WTC11 (cell line): ENCODE data around the gene RBPMS2. TPM values are rescaled to one million over a fixed set of nuclear protein-coding genes. Genes with fewer than 3 reads are reported as not detected.

Experiments used
- ATAC-seq: fragments of 200-7000 bp; cut with Tn5 transposase; 2 replicates; pipeline ENCODE4 v1.10.0; 2021; ENCODE audit warnings: mild to moderate bottlenecking, moderate library complexity
- CTCF ChIA-PET: fragments of 300-600 bp; sonication (Branson Sonifier 250); formaldehyde crosslinking; loops from one replicate; lab custom pipeline; 2021; ENCODE audit warnings: antibody characterized with exemption; lab: Charles Lee
- POLR2A ChIA-PET: fragments of 350-600 bp; sonication (Branson Sonifier 250); formaldehyde crosslinking; loops from one replicate; lab custom pipeline; 2021; ENCODE audit warnings: antibody characterized with exemption; lab: Charles Lee
- DNase-seq: peaks from one replicate; pipeline ENCODE4 v3.0.0; 2021; ENCODE audit warnings: low spot score
- H3K27ac Mint-ChIP-seq: 2 replicates; pipeline ENCODE4 v1.8.0; 2021; ENCODE audit warnings: mixed read lengths
- H3K27me3 Mint-ChIP-seq: 2 replicates; pipeline ENCODE4 v1.8.0; 2021; ENCODE audit warnings: low read depth, mild to moderate bottlenecking, moderate library complexity, mixed read lengths
- H3K36me3 Mint-ChIP-seq: 2 replicates; pipeline ENCODE4 v1.8.0; 2021; ENCODE audit warnings: mixed read lengths
- H3K4me1 Mint-ChIP-seq: 2 replicates; pipeline ENCODE4 v1.8.0; 2022; ENCODE audit warnings: mixed read lengths
- H3K4me3 Mint-ChIP-seq: 2 replicates; pipeline ENCODE4 v1.8.0; 2021; ENCODE audit warnings: mild to moderate bottlenecking, moderate library complexity, mixed read lengths
- H3K9me3 Mint-ChIP-seq: 2 replicates; pipeline ENCODE4 v1.8.0; 2021; ENCODE audit warnings: mixed read lengths
- AFF4 ChIP-seq: sonication (generic); formaldehyde crosslinking; IDR thresholded peaks from 2 replicates; pipeline ENCODE4 v1.8.1; 2023; ENCODE audit warnings: mild to moderate bottlenecking, missing genetic modification reagents, borderline replicate concordance
- ELF4 ChIP-seq: sonication (generic); formaldehyde crosslinking; IDR thresholded peaks from 2 replicates; pipeline ENCODE4 v1.8.1; 2022; ENCODE audit warnings: low read depth, mild to moderate bottlenecking, moderate library complexity, missing genetic modification reagents
- GRHL2 ChIP-seq: fragments of 250-450 bp; sonication (Bioruptor Pico); IDR thresholded peaks from 2 replicates; pipeline ENCODE4 v1.8.0; 2022; ENCODE audit warnings: mild to moderate bottlenecking, moderate library complexity; ENCODE audit not compliant: insufficient replicate concordance, severe bottlenecking
- IRF2 ChIP-seq: sonication (generic); formaldehyde crosslinking; IDR thresholded peaks from 2 replicates; pipeline ENCODE4 v1.8.0; 2022; ENCODE audit warnings: low read depth, missing genetic modification reagents, borderline replicate concordance
- JAZF1 ChIP-seq: fragments of 250-450 bp; sonication (Bioruptor Pico); IDR thresholded peaks from 2 replicates; pipeline ENCODE4 v1.9.0; 2021; ENCODE audit warnings: moderate library complexity, mild to moderate bottlenecking, inconsistent platforms
- MYBL2 ChIP-seq: sonication (generic); formaldehyde crosslinking; IDR thresholded peaks from 2 replicates; pipeline ENCODE4 v1.8.1; 2023; ENCODE audit warnings: mild to moderate bottlenecking, moderate library complexity, missing genetic modification reagents
- OVOL2 ChIP-seq: fragments of 250-450 bp; sonication (Bioruptor Pico); IDR thresholded peaks from 2 replicates; pipeline ENCODE4 v1.9.0; 2021; ENCODE audit warnings: mild to moderate bottlenecking, borderline replicate concordance
- SMAD4 ChIP-seq: sonication (generic); formaldehyde crosslinking; IDR thresholded peaks from 2 replicates; pipeline ENCODE4 v1.8.0; 2022; ENCODE audit warnings: mild to moderate bottlenecking, missing genetic modification reagents
- ZBTB21 ChIP-seq: sonication (generic); formaldehyde crosslinking; IDR thresholded peaks from 2 replicates; pipeline ENCODE4 v1.8.1; 2023; ENCODE audit warnings: mild to moderate bottlenecking, missing genetic modification reagents, borderline replicate concordance
- ZNF138 ChIP-seq: sonication (generic); formaldehyde crosslinking; conservative IDR thresholded peaks from 2 replicates; pipeline ENCODE4 v1.8.1; 2022; ENCODE audit warnings: mild to moderate bottlenecking, moderate library complexity, missing genetic modification reagents
- ZNF671 ChIP-seq: fragments of 250-450 bp; sonication (Bioruptor Pico); IDR thresholded peaks from 2 replicates; pipeline ENCODE4 v1.8.0; 2021; ENCODE audit warnings: mild to moderate bottlenecking
- total RNA-seq: library from RNA; stranded (reverse); gene quantifications from 3 replicates; pipeline ENCODE4 v1.2.3, GENCODE V29; 2021
- TF ChIP-seq, protein P1 (sequence below): sonication (generic); formaldehyde crosslinking; IDR thresholded peaks from 2 replicates; pipeline ENCODE4 v1.8.0; 2023; ENCODE audit warnings: missing genetic modification reagents
- TF ChIP-seq, protein P2 (sequence below): sonication (generic); formaldehyde crosslinking; IDR thresholded peaks from 2 replicates; pipeline ENCODE4 v1.8.0; 2022; ENCODE audit warnings: mild to moderate bottlenecking, missing genetic modification reagents
- TF ChIP-seq, protein P3 (sequence below): fragments of 250-450 bp; sonication (Bioruptor Pico); conservative IDR thresholded peaks from 2 replicates; pipeline ENCODE4 v1.9.0; 2021; ENCODE audit warnings: mild to moderate bottlenecking
- TF ChIP-seq, protein P4 (sequence below): sonication (generic); formaldehyde crosslinking; IDR thresholded peaks from 2 replicates; pipeline ENCODE4 v1.8.1; 2022; ENCODE audit warnings: mild to moderate bottlenecking, moderate library complexity, missing genetic modification reagents
- TF ChIP-seq, protein P5 (sequence below): fragments of 250-450 bp; sonication (Bioruptor Pico); IDR thresholded peaks from 2 replicates; pipeline ENCODE4 v1.9.0; 2021; ENCODE audit warnings: mild to moderate bottlenecking

RBPMS2 gene
- total RNA-seq, 1 experiment from 2014 or later, result 195 TPM

- ATAC-seq (no peak), DNase-seq (no peak)
- CTCF ChIA-PET, result no interaction called here
- Mint-ChIP-seq H3K27ac (peak overlapping the region; percentile 33; the same call in 1 of the 2 replicates), H3K36me3 (peaks cover 5% of the 10 kb centered on the region; the same call in 1 of the 2 replicates), H3K4me1 (peaks cover 59% of the 10 kb centered on the region), H3K4me3 (peak overlapping the region; percentile 5; the same call in 1 of the 2 replicates), H3K27me3 (no peaks in the 10 kb centered on the region), H3K9me3 (no peaks in the 10 kb centered on the region)
- TF ChIP-seq OVOL2 (CRISPR knock-in tag) (no peak), ELF4 (CRISPR knock-in tag) (no peak), JAZF1 (CRISPR knock-in tag) (no peak), IRF2 (CRISPR knock-in tag) (no peak), ZNF138 (CRISPR knock-in tag) (no peak), GRHL2 (CRISPR knock-in tag) (no peak), ZBTB21 (CRISPR knock-in tag) (no peak), AFF4 (CRISPR knock-in tag) (no peak), SMAD4 (CRISPR knock-in tag) (no peak), MYBL2 (CRISPR knock-in tag) (no peak), ZNF671 (CRISPR knock-in tag) (no peak)
- TF ChIP-seq, protein P1, sequence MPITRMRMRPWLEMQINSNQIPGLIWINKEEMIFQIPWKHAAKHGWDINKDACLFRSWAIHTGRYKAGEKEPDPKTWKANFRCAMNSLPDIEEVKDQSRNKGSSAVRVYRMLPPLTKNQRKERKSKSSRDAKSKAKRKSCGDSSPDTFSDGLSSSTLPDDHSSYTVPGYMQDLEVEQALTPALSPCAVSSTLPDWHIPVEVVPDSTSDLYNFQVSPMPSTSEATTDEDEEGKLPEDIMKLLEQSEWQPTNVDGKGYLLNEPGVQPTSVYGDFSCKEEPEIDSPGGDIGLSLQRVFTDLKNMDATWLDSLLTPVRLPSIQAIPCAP (CRISPR knock-in tag), result no peak
- TF ChIP-seq, protein P2, sequence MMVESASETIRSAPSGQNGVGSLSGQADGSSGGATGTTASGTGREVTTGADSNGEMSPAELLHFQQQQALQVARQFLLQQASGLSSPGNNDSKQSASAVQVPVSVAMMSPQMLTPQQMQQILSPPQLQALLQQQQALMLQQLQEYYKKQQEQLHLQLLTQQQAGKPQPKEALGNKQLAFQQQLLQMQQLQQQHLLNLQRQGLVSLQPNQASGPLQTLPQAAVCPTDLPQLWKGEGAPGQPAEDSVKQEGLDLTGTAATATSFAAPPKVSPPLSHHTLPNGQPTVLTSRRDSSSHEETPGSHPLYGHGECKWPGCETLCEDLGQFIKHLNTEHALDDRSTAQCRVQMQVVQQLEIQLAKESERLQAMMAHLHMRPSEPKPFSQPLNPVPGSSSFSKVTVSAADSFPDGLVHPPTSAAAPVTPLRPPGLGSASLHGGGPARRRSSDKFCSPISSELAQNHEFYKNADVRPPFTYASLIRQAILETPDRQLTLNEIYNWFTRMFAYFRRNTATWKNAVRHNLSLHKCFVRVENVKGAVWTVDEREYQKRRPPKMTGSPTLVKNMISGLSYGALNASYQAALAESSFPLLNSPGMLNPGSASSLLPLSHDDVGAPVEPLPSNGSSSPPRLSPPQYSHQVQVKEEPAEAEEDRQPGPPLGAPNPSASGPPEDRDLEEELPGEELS (CRISPR knock-in tag), result no peak
- TF ChIP-seq, protein P3, sequence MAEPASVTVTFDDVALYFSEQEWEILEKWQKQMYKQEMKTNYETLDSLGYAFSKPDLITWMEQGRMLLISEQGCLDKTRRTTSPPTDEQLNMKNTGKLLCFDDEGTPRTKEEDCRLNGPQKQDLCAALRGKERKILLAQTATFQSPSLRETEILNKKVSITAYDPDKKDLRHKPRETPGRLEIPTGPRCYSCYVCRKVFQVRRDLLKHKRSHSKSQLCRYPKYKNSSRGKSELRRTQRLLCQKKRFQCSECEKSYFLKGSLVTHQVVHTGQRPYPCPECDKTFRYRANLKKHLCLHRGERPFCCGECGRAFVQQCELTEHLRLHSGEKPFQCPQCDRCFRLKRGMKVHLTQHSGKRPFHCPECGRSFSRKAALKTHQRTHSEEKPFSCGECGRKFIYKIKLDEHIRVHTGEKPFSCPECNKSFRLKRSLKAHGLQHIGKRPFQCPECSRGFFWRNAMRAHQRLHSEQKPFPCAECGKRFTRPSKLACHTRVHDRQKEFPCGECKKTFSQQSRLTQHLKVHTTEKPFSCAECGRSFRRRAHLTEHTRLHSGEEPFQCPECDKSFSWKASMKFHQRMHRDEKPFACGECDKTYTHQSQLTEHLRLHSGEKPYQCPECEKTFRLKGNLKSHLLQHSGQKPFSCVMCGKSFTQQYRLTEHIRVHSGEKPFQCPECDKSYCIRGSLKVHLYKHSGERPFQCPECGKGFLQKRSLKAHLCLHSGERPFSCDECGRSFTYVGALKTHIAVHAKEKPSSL (CRISPR knock-in tag), result no peak
- TF ChIP-seq, protein P4, sequence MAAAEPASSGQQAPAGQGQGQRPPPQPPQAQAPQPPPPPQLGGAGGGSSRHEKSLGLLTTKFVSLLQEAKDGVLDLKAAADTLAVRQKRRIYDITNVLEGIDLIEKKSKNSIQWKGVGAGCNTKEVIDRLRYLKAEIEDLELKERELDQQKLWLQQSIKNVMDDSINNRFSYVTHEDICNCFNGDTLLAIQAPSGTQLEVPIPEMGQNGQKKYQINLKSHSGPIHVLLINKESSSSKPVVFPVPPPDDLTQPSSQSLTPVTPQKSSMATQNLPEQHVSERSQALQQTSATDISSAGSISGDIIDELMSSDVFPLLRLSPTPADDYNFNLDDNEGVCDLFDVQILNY (CRISPR knock-in tag), result no peak
- TF ChIP-seq, protein P5, sequence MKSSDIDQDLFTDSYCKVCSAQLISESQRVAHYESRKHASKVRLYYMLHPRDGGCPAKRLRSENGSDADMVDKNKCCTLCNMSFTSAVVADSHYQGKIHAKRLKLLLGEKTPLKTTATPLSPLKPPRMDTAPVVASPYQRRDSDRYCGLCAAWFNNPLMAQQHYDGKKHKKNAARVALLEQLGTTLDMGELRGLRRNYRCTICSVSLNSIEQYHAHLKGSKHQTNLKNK (CRISPR knock-in tag), result no peak
- POLR2A ChIA-PET, result interaction anchor here (0.5 kb wide), 1 partner anchor 50 kb away, joined by 9 read pairs; no protein-coding TSS in a partner anchor
These were observed 4.8 kb downstream of the RBPMS2 start for GRCh38 chr15:64770626-64771025.
